GM12873 (cell line): Measurements from ENCODE around the gene ZNF536.

Source experiments
- CTCF ChIP-seq: IDR thresholded peaks from 2 replicates; pipeline ENCODE4 v1.5.1; 2012; ENCODE audit warnings: low read depth, mild to moderate bottlenecking, moderate library complexity, low read length, control low read depth; ENCODE audit not compliant: insufficient read depth; ENCODE audit errors: missing control alignments

Gene ZNF536

DNA sequence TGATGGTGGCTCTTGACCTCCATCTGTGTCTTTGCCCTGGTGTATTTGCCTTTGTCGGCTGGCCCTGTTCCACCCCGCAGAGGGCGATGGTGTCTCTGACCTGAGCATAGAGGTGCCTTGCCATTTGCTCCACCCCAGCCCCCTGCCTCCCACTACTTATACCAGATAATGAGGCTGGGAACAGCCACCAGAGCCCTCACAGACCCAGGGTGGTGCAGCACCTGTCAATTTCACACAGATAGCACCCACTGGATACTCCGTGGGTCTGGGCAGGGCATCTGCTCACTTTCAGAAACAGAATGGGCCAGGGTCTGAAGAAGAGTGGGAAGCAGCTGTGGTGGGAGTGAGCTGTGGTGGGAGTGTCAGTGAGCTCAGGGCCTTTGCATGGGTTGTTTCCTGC lies 4.1 kb downstream of the ZNF536 start:
- TF ChIP-seq CTCF, result no peak

GRCh38 chr19:30376826-30377425 lies 4.7 kb downstream of the ZNF536 start:
- no peak for TF ChIP-seq CTCF

DNA sequence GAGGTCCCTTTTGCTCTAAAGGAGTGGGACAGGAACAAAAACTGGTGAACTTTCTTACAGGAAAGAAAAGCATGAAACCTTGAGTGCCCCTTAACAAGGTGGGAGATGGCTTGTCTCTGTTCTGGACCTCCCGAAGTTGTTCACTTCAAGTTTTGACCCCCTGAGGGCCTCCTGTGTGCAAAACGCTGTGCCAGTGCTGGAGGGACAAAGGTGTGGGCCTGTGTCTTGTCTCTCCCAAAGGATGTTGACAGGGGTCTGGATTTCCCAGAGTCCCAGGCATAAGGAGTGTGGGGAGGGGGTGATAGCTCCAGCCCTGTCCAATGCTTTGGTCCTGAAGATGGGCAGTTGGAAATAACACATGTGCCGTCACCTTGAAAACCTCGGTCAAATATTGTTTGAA lies 6.5 kb downstream of the ZNF536 start:
- no peak for TF ChIP-seq CTCF

DNA sequence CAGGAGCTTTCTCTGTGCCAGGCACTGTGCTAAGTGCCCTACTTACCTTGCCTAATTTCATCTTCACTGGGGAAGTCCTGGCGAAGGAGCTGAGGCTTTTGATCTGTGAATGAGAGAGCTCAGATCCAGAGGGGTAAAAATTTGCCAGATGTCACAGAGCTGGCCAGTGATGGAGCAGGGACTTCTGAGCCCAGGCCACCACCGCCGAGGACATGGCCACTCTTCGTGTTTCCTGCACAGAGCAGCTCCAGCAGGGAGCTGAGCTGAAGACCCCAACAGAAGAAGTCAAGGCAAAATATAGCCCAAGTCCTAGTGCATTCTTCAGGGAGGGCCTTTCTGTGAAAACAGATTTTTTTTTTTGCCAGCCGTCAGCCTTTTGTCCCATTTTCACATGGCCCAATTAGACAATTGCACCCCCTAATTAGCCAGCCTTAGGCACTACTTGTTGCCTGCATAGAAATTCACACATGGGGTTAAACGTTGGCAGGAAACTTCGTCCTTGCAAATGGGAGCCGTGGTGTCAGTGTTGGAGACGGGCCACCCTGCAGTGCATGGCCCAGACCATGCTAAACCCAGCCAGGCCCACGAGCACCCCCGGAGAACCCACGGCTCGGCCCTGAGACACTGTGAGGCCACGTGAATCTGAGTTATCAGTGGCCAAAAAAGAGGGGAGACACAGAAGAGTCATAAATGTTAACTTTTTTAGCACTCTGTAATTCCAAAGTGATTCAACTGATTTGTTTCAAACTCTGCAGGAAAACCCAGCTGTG lies 7.8 kb downstream of the ZNF536 start:
- TF ChIP-seq CTCF, result no peak

DNA sequence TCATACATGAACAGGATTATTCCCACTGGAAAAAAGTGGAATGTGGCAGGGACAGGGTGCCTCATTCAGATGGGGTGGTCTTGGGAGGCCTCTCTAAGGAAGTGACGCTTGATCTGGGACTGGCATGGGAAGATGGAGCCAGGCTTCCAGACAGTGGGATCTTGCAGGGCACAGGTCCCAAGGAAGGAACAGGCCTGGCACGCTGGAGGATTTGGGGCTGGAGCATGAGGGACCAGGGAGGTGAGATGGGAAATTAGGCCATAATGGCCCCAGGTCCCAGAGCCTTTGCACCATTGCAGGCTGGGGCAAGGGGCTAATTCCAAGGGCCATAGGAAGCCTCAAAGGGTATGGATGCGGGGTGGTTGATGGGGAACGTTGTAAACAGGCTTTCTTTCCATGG lies 9.2 kb downstream of the ZNF536 start:
- no peak for TF ChIP-seq CTCF

DNA sequence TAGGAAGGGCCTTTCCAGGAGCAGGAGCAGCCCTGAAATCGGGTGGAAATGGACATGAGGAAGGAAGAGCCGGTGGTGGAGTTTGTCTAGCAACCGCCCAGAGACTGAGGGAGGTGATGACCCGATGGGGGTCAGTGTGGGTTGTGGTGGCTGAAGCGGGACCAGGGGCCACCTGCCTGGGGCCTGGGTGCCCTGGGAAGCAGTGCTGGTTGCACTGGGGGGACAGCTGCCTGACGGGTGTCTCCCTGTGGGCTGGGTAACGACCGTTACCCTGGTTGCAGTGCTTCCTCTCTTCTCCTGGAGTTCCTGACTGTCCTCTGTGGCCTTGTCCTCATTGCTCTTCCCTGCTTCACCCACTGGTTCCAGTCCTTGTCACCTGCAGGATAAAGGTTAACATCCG lies 13.0 kb downstream of the ZNF536 start:
- no peak for TF ChIP-seq CTCF

DNA sequence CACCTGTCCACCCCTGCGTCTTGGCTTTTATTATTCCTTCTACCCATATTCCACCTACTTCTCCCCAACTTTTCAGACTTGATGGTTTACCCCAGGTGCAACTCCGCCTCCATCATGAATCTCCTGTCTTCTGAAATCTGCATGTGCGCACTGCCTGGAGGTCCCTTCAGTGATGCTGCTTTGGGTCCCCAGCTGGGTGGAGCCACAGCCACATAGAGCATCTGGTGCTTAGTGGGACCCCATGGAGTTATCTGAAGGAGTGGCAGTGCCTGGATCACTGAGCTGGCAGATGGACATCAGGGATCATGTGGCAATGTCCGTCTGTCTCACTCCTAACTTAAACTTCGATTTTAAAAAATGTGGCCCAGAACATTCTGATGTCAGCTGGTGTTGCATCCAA lies 13.5 kb downstream of the ZNF536 start:
- TF ChIP-seq CTCF, result no peak
